Lung (tissue), 12 donors: ENCODE measurements around the gene ARL8B. TPM values are rescaled to one million over a fixed set of nuclear protein-coding genes. Genes with fewer than 3 reads are reported as not detected.

Source experiments
- ATAC-seq: fragments of 200-7000 bp; cut with Tn5 transposase; one replicate; pipeline ENCODE4 v1.9.1; 2020; ENCODE audit warnings: moderate number of reproducible peaks; ENCODE audit not compliant: insufficient read depth, low FRiP score
- DNase-seq, 3 donors: peaks; one replicate each; pipeline ENCODE4 v3.0.0-alpha.2; 2013 to 2017
- H3K27ac ChIP-seq, 2 donors: one replicate each; pipeline ENCODE4 v1.5.1; 2013; ENCODE audit warnings: mild to moderate bottlenecking in 2 of 2, moderate library complexity in 2 of 2, control low read depth in 1 of 2, inconsistent platforms in 1 of 2, low read depth in 1 of 2, low read length in 1 of 2
- H3K27me3 ChIP-seq, 3 donors: one replicate each; pipeline ENCODE4 v1.5.1; 2013; ENCODE audit warnings: low read length in 2 of 3; ENCODE audit not compliant: control insufficient read depth in 3 of 3, insufficient read depth in 3 of 3
- H3K36me3 ChIP-seq, 4 donors: one replicate each; pipeline ENCODE4 v1.5.1; 2013; ENCODE audit warnings: low read length in 4 of 4, mild to moderate bottlenecking in 1 of 4, moderate library complexity in 1 of 4; ENCODE audit not compliant: control insufficient read depth in 4 of 4, insufficient read depth in 4 of 4
- H3K4me1 ChIP-seq, 5 donors: one replicate each; pipeline ENCODE4 v1.5.1; 2013; ENCODE audit warnings: low read length in 5 of 5, mild to moderate bottlenecking in 2 of 5, moderate library complexity in 1 of 5; ENCODE audit not compliant: control insufficient read depth in 5 of 5, insufficient read depth in 5 of 5
- H3K4me3 ChIP-seq: one replicate; pipeline ENCODE4 v1.5.1; 2013; ENCODE audit warnings: mild to moderate bottlenecking, control low read depth, moderate library complexity
- H3K9ac ChIP-seq, 2 donors: one replicate each; pipeline ENCODE4 v1.5.1; 2013; ENCODE audit warnings: low read length in 2 of 2, control low read depth in 1 of 2; ENCODE audit not compliant: insufficient read depth in 1 of 2
- H3K9me3 ChIP-seq, 4 donors: one replicate each; pipeline ENCODE4 v1.5.1; 2013; ENCODE audit warnings: low read length in 3 of 4, mild to moderate bottlenecking in 1 of 4, moderate library complexity in 1 of 4; ENCODE audit not compliant: control insufficient read depth in 4 of 4, insufficient read depth in 3 of 4
- WGBS, 2 donors: extraction: QIAGEN DNeasy Blood & Tissue Kit; methylation state at CpG; one replicate each; pipeline ENCODE4 v1.1.7; 2013; 5-methylcytosine and 5-hydroxymethylcytosine counted together
- polyA plus RNA-seq, 2 donors: library from polyadenylated mRNA; stranded (reverse); fragments of 200-250 nt; gene quantifications; one replicate each; pipeline ENCODE4 v1.2.1, GENCODE V29; 2013
- total RNA-seq, 2 donors: library from RNA; depleted of rRNA in 1 of 2; stranded (reverse); fragments of >200 nt in 1 of 2; gene quantifications; one replicate each; pipeline ENCODE4 v1.2.1, GENCODE V29; 2014 to 2021
- TF ChIP-seq, protein P1 (sequence below): IDR thresholded peaks from 2 replicates; pipeline ENCODE4 v1.5.1; 2012; ENCODE audit warnings: mild to moderate bottlenecking; ENCODE audit errors: control extremely low read depth, extremely low read depth
- donor health status: control.
- donor health status: control.
- donor health status: Bipolar disorder and iron deficiency.
- donor health status: healthy.
- donor health status: DM: yes; HTN: yes; CAD: no.

The ARL8B gene
- total and polyA plus RNA-seq, 4 donors = 58.9 to 108 (median 74.8) TPM

DNA sequence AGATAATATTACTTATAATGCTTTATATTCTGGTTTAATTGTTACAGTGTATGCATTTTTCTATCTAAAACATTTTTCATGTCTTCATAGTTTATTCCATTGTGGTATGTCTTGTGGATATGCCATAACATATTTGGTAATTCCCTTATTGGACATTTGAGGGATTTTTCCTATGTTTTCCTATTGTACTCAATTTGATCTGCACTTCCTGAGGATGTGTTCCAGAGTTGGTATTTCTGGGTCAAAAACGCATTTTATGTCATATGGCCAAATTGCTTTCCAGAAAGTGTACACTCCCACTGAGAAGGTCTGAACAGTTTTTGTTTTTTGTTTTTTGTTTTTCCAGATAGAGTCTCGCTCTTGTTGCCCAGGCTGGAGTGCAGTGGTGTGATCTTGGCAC lies 6.8 kb downstream of the ARL8B start:
- peaks cover 1 to 28% (median 10%) of the 10 kb centered on the region in 5 donors for H3K4me1 ChIP-seq
- no peak overlapping the region for H3K9ac ChIP-seq
- WGBS, 2 donors = 76 to 77% methylated on average over 2 of the region's 2 CpGs
- TF ChIP-seq, protein P1, sequence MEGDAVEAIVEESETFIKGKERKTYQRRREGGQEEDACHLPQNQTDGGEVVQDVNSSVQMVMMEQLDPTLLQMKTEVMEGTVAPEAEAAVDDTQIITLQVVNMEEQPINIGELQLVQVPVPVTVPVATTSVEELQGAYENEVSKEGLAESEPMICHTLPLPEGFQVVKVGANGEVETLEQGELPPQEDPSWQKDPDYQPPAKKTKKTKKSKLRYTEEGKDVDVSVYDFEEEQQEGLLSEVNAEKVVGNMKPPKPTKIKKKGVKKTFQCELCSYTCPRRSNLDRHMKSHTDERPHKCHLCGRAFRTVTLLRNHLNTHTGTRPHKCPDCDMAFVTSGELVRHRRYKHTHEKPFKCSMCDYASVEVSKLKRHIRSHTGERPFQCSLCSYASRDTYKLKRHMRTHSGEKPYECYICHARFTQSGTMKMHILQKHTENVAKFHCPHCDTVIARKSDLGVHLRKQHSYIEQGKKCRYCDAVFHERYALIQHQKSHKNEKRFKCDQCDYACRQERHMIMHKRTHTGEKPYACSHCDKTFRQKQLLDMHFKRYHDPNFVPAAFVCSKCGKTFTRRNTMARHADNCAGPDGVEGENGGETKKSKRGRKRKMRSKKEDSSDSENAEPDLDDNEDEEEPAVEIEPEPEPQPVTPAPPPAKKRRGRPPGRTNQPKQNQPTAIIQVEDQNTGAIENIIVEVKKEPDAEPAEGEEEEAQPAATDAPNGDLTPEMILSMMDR = no peak
- H3K36me3 ChIP-seq = peaks cover 0 to 5% (median 0%) of the 10 kb centered on the region in 4 donors
- H3K4me3 ChIP-seq = no peak overlapping the region
- H3K9me3 ChIP-seq = no peaks in the 10 kb centered on the region
- H3K27me3 ChIP-seq = no peaks in the 10 kb centered on the region
- H3K27ac ChIP-seq = no peak overlapping the region
- no peak for ATAC-seq
- DNase-seq = no peak

DNA sequence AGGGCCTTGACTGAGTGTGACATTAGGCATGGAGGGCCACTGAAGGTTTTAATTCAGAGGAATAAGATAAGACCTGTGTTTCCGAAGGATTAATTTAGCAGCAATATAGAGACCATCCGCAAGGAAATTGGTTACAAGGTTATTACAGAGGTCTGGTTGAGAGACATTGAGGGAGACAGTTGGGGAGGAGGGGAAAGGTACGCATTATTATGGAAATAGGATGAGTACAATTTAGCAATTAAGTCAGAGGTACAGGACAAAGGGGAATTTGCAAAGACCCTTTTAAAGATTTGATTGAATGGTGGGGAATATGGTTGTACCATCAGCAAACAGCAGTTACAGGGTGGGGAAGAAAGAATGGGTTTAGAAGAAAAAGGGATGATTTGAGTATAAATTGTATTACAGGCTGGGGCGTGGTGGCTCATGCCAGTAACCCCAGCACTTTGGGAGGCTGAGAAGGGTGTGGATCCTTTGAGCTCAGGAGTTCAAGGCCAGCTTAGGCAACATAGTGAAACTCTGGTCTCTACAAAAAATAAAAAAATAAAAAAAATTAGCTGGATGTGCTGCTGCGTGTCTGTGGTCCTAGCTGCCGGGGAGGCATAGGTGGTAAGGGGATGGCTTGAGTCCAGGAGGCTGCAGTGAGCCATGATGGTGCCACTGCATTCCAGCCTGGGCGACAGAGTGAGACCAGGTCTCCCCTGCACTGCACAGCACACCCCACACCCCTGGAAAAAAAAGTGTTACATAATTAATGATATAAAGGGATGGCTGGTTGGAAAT lies 11.3 kb downstream of the ARL8B start:
- DNase-seq = no peak
- H3K9me3 ChIP-seq = no peaks in the 10 kb centered on the region
- WGBS, 2 donors = 86 to 88% methylated on average over 7 of the region's 7 CpGs
- peaks cover 0 to 37% (median 3%) of the 10 kb centered on the region in 5 donors for H3K4me1 ChIP-seq
- no peak overlapping the region for H3K9ac ChIP-seq
- peak overlapping the region in 1 of 2 donors; percentile 29 for H3K27ac ChIP-seq
- TF ChIP-seq, protein P1 = no peak
- ATAC-seq = no peak
- H3K4me3 ChIP-seq = no peak overlapping the region
- peaks cover 0 to 5% (median 0%) of the 10 kb centered on the region in 4 donors for H3K36me3 ChIP-seq
- H3K27me3 ChIP-seq = no peaks in the 10 kb centered on the region

DNA sequence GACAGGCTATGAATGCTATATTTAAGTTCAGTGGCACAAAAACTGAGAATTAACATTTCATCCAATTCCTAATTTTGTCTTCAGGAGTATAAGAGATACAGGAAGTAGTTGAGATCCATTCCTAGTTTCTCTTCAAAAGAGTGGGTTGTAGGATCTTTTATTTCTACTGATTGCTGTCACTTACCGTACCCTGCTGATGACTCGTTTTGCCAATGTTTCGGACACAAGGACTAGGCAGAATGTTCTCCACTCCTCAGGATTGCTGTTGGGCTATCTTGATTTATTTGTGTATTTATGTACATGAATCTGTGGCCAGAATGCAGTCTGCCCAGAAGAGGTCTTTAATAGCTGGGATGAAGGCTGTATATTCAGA lies 11.9 kb downstream of the ARL8B start:
- no peaks in the 10 kb centered on the region for H3K9me3 ChIP-seq
- H3K4me1 ChIP-seq = peaks cover 3 to 42% (median 5%) of the 10 kb centered on the region in 5 donors

More for the DNA sequence above, 11.9 kb downstream of the ARL8B start:
- ATAC-seq = no peak
- no peak overlapping the region for H3K27ac ChIP-seq
- TF ChIP-seq, protein P1 = no peak
- no peak for DNase-seq
- H3K4me3 ChIP-seq = no peak overlapping the region
- H3K36me3 ChIP-seq = peaks cover 0 to 5% (median 0%) of the 10 kb centered on the region in 4 donors
- no peak overlapping the region for H3K9ac ChIP-seq
- 75% methylated on average over 3 of the region's 3 CpGs for WGBS, 2 donors
- H3K27me3 ChIP-seq = no peaks in the 10 kb centered on the region
